DOHH2 (cell line): ENCODE measurements around the gene TGOLN2.
"Not testable (repeated sequence)": the region's sequence is repeated elsewhere in the genome, so short reads cannot be mapped to it uniquely, and the experiment has no call there.

Source experiments
- CTCF ChIP-seq: fragments of 200-600 bp; sonication (generic); IDR thresholded peaks from one replicate; pipeline ENCODE4 v1.5.1; 2014; ENCODE audit warnings: antibody characterized with exemption, mild to moderate bottlenecking, low read depth, low read length; ENCODE audit not compliant: poor library complexity, severe bottlenecking
- EZH2phosphoT487 ChIP-seq: fragments of 200-600 bp; sonication (generic); IDR thresholded peaks from 2 replicates; pipeline ENCODE4 v1.6.1; 2017; ENCODE audit warnings: borderline replicate concordance, mild to moderate bottlenecking, antibody characterized with exemption, low read length, moderate library complexity, mixed read lengths

GRCh38 chr2:85329701-85330100 lies 1.9 kb upstream of the TGOLN2 start:
- not testable (repeated sequence) for TF ChIP-seq CTCF, EZH2phosphoT487
